HG03039 (cell line): ENCODE measurements around the gene HACL1.
"Not testable (repeated sequence)": the region's sequence is repeated elsewhere in the genome, so short reads cannot be mapped to it uniquely, and the experiment has no call there.

Experiments
- ATAC-seq: cut with Tn5 transposase; IDR thresholded peaks from one replicate; pipeline ENCODE4 v1.9.1; 2021; ENCODE audit warnings: mild to moderate bottlenecking, moderate library complexity; ENCODE audit not compliant: unreplicated experiment

HACL1 gene

GRCh38 chr3:15585111-15585845, 16.1 kb downstream of the HACL1 start:
- ATAC-seq: no peak

GRCh38 chr3:15581471-15582394, 19.6 kb downstream of the HACL1 start:
- ATAC-seq: no peak

- no peak for ATAC-seq
Observed at GRCh38 chr3:15579051-15579450, 22.3 kb downstream of the HACL1 start.

- ATAC-seq: no peak
Observed at GRCh38 chr3:15578289-15578867, 23.0 kb downstream of the HACL1 start.

- ATAC-seq: no peak
Observed at GRCh38 chr3:15576475-15576874, 24.9 kb downstream of the HACL1 start.

GRCh38 chr3:15575446-15575845, 25.9 kb downstream of the HACL1 start:
- no peak for ATAC-seq

- ATAC-seq: no peak
Observed at GRCh38 chr3:15572138-15572537, 29.2 kb downstream of the HACL1 start.

GRCh38 chr3:15563190-15563589, 38.2 kb downstream of the HACL1 start:
- no peak for ATAC-seq

- ATAC-seq: no peak
Observed at GRCh38 chr3:15562560-15562959, 38.8 kb downstream of the HACL1 start.

GRCh38 chr3:15558581-15558980, 42.8 kb downstream of the HACL1 start:
- no peak for ATAC-seq

GRCh38 chr3:15557511-15557946, 43.8 kb downstream of the HACL1 start:
- no peak for ATAC-seq

- ATAC-seq: peak; percentile 77
Observed at GRCh38 chr3:15556512-15556911, 44.9 kb downstream of the HACL1 start.

- no peak for ATAC-seq
Observed at GRCh38 chr3:15553749-15554148, 47.6 kb downstream of the HACL1 start.

GRCh38 chr3:15551902-15552301, 49.5 kb downstream of the HACL1 start:
- ATAC-seq: no peak

GRCh38 chr3:15549846-15550245, 51.5 kb downstream of the HACL1 start:
- no peak for ATAC-seq

- no peak for ATAC-seq
Observed at GRCh38 chr3:15542614-15543013, 58.8 kb downstream of the HACL1 start.

- no peak for ATAC-seq
Observed at GRCh38 chr3:15541371-15541770, 60.0 kb downstream of the HACL1 start.

- no peak for ATAC-seq
Observed at GRCh38 chr3:15539066-15539465, 62.3 kb downstream of the HACL1 start.

GRCh38 chr3:15538345-15538744, 63.0 kb downstream of the HACL1 start:
- no peak for ATAC-seq

GRCh38 chr3:15536856-15537255, 64.5 kb downstream of the HACL1 start:
- ATAC-seq: no peak

GRCh38 chr3:15535732-15536131, 65.6 kb downstream of the HACL1 start:
- ATAC-seq: peak; percentile 59

- not testable (repeated sequence) for ATAC-seq
Observed at GRCh38 chr3:15532614-15533013, 68.8 kb downstream of the HACL1 start.
